ENCODE data around the gene DENND1C. TPM values are rescaled to one million over a fixed set of nuclear protein-coding genes. Genes with fewer than 3 reads are reported as not detected.
A peak's percentile ranks its signal among the peaks of the same experiment; 100 is the strongest.

The DENND1C gene
- total RNA-seq, 1 donor from 2014 or later, result 67.6 TPM

GRCh38 chr19:6480848-6481415, 655 bp downstream of the DENND1C start:
- no peaks in the 10 kb centered on the region for H3K9me3 Mint-ChIP-seq
- peak overlapping the region; percentile 96 for H3K27ac Mint-ChIP-seq
- peaks cover 23% of the 10 kb centered on the region for H3K4me1 Mint-ChIP-seq
- no peaks in the 10 kb centered on the region for H3K27me3 Mint-ChIP-seq
- H3K4me3 Mint-ChIP-seq, result peak overlapping the region; percentile 99
- intact Hi-C loops (cut with micrococcal nuclease), result loop anchor here (1.0 to 5.0 kb wide), 3 partner anchors 21 to 36 kb away; partner anchors contain the start of gene TUBB4A
- peak; percentile 68 for DNase-seq
- H3K36me3 Mint-ChIP-seq (ENCODE audit: low read depth), result peaks cover 9% of the 10 kb centered on the region

GRCh38 chr19:6479836-6480398, 1.7 kb downstream of the DENND1C start:
- no peaks in the 10 kb centered on the region for H3K27me3 Mint-ChIP-seq
- peaks cover 12% of the 10 kb centered on the region for H3K36me3 Mint-ChIP-seq (ENCODE audit: low read depth)
- H3K4me3 Mint-ChIP-seq, result peak overlapping the region; percentile 99
- peaks cover 23% of the 10 kb centered on the region for H3K4me1 Mint-ChIP-seq
- peak overlapping the region; percentile 96 for H3K27ac Mint-ChIP-seq
- intact Hi-C loops (cut with micrococcal nuclease), result loop anchor here (2.0 to 5.0 kb wide), 2 partner anchors 23 to 37 kb away; partner anchors contain the start of gene TUBB4A
- H3K9me3 Mint-ChIP-seq, result no peaks in the 10 kb centered on the region
- no peak for DNase-seq

DNA sequence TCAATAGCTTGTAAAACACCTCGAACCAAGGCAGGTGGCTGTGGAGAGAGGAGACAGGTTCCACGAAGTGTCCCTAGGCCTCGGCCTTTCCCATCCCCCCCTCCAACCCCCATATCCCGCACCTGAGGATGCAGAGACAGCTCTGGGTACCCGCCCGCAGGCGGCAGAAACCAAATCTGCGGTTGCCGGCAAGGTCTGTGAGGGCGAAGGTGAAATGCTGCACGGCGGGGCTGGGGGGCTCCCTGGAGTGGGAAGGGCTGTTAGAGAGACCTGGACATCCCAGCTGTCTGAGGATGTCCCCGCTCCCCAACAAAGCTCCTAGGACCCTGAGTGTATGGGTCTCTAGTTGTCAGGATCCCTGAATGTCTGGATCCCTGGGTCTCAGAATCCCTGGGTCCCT, 2.8 kb downstream of the DENND1C start:
- peaks cover 23% of the 10 kb centered on the region for H3K4me1 Mint-ChIP-seq
- no peak overlapping the region for H3K4me3 Mint-ChIP-seq
- H3K9me3 Mint-ChIP-seq, result no peaks in the 10 kb centered on the region
- H3K27ac Mint-ChIP-seq, result no peak overlapping the region
- no peaks in the 10 kb centered on the region for H3K27me3 Mint-ChIP-seq
- H3K36me3 Mint-ChIP-seq (ENCODE audit: low read depth), result peaks cover 19% of the 10 kb centered on the region
- DNase-seq, result no peak
- intact Hi-C loops (cut with micrococcal nuclease), result no loop called here

GRCh38 chr19:6476896-6477431, 4.6 kb downstream of the DENND1C start:
- intact Hi-C loops (cut with micrococcal nuclease), result no loop called here
- DNase-seq, result no peak
- H3K36me3 Mint-ChIP-seq (ENCODE audit: low read depth), result peaks cover 21% of the 10 kb centered on the region
- no peak overlapping the region for H3K27ac Mint-ChIP-seq
- H3K4me1 Mint-ChIP-seq, result peaks cover 16% of the 10 kb centered on the region
- H3K9me3 Mint-ChIP-seq, result no peaks in the 10 kb centered on the region
- no peaks in the 10 kb centered on the region for H3K27me3 Mint-ChIP-seq
- no peak overlapping the region for H3K4me3 Mint-ChIP-seq

DNA sequence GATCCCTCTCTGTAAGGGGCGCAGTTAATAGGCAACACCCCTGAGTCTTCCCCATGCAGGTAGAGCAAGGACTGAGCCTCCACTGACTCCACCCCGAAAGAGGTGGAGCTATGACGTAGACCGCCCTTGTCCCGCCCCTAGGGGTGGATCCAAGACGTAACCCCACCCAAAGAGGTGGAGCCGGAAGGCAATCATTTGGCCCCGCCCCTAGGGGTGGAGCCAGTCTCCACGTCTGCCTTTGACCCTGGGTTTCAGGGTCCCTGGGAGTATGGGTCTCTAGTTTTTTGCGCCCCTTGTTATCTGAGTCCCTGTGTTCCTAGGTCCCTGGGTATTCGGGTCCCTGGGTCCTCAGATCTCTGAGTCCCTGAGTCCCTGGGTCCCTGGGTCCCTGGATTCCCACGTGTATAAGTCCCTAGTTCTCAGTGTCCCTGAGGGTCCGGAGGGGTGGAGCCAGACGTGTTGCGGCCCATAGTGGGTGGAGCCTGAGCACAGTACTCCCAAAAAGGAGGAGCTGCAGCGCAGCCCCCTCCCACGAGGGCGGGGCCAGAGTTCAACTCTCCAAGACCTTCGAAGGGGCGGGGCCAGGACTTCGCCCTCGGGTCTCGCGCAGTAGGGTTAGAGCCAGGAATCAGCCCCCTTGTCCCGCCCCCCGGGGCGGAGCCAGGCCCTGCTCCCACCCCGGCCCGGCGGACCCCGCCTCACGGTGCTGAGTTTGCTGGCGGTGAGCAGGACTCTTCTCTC, 5.3 kb downstream of the DENND1C start:
- DNase-seq, result peak; percentile 91
- Mint-ChIP-seq H3K9me3 (no peaks in the 10 kb centered on the region), H3K27me3 (no peaks in the 10 kb centered on the region), H3K4me3 (no peak overlapping the region), H3K4me1 (peaks cover 13% of the 10 kb centered on the region), H3K36me3 (ENCODE audit: low read depth) (peaks cover 23% of the 10 kb centered on the region), H3K27ac (no peak overlapping the region)
- intact Hi-C loops (cut with micrococcal nuclease), result no loop called here

DNA sequence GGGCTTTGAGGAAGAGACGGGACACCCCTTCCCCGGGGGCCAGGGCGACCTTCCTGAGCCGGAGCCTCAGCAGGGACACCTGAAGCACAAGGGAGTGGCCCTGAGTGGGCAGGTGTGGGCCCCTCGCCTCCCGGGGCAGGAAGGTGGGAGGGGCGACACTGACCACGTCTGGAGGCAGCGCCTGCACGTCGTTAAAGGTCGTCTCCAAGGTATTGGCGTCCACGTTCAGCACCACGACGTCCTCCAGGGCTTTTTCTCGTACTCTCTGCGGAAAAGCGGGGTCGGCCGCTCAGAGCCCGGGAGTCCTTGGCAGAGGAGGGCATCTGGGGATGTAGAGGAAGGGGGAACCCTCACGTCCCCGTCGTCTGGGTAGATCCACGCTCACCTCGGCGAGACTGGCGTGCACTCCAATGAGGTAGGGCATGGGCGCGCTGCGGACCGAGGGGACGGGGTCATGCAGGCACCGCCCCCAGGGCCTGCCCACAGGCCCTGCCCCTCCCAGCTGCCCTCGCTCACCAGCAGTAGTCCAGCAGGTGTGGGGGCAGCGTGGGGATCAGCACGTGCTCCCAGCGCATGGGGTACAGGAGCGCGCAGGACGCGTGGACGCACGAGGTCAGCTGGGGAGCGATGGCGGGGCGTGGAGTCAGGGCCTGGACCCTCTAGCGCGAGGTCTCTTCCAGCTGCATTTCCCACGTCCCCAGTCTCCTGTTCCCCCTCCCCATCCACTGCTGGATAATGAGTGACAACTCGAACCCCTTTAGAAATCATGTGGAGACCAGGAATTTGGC, 6.1 kb downstream of the DENND1C start:
- intact Hi-C loops (cut with micrococcal nuclease), result no loop called here

GRCh38 chr19:6473647-6474046, 7.9 kb downstream of the DENND1C start:
- Mint-ChIP-seq H3K9me3 (no peaks in the 10 kb centered on the region), H3K4me1 (no peaks in the 10 kb centered on the region), H3K27ac (no peak overlapping the region), H3K4me3 (no peak overlapping the region), H3K36me3 (ENCODE audit: low read depth) (peaks cover 37% of the 10 kb centered on the region), H3K27me3 (no peaks in the 10 kb centered on the region)
- DNase-seq, result no peak
- intact Hi-C loops (cut with micrococcal nuclease), result no loop called here

More for the DNA sequence above, 6.1 kb downstream of the DENND1C start:
- Mint-ChIP-seq H3K4me1 (peaks cover 8% of the 10 kb centered on the region), H3K27ac (no peak overlapping the region), H3K4me3 (no peak overlapping the region), H3K27me3 (no peaks in the 10 kb centered on the region), H3K36me3 (ENCODE audit: low read depth) (peaks cover 28% of the 10 kb centered on the region), H3K9me3 (no peaks in the 10 kb centered on the region)
- no peak for DNase-seq

DNA sequence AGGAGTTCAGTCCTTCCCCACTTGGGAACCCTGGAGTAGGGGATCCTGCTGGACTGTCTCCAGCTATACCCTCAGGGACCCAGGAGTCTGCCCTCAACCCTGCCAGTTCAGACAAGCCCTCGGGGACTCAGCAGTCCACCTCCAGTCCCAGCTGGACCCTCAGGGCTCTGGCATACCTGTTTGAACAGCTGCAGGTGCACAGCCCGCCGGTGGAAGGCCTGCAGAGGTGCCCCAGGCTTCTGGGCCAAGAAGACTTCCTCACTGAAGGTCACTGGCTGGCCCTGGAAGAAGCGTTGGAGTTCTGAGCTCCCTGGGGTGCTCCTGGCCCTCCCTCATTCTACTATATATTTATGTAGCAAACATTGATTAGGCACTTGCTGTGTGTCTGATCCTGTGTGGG, 8.9 kb downstream of the DENND1C start:
- H3K27ac Mint-ChIP-seq, result no peak overlapping the region
- no peak for DNase-seq
- no peaks in the 10 kb centered on the region for H3K27me3 Mint-ChIP-seq
- peaks cover 41% of the 10 kb centered on the region for H3K36me3 Mint-ChIP-seq (ENCODE audit: low read depth)
- no peaks in the 10 kb centered on the region for H3K9me3 Mint-ChIP-seq
- no peak overlapping the region for H3K4me3 Mint-ChIP-seq
- intact Hi-C loops (cut with micrococcal nuclease), result no loop called here
- H3K4me1 Mint-ChIP-seq, result no peaks in the 10 kb centered on the region

DNA sequence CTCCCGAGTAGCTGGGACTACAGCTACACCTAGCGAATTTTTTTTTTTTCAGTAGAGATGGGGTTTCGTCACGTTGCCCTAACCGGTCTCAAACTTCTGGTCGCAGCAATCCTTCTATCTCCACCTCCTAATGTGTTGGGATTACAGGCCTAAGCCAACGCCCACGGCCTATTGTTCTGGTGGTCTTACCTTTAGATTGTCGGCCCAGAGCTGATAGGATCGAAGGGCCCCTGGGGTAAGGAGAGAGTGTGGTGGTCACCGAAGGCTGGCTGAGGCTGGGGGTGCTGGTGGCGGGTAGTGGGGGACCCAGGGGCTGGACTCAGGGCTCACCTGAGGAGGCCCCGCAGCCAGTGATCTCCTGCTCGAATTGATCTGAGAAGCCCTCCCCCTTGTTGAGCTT, 10.5 kb downstream of the DENND1C start:
- Mint-ChIP-seq H3K27ac (no peak overlapping the region), H3K4me1 (no peaks in the 10 kb centered on the region), H3K9me3 (no peaks in the 10 kb centered on the region), H3K4me3 (no peak overlapping the region), H3K27me3 (no peaks in the 10 kb centered on the region), H3K36me3 (ENCODE audit: low read depth) (peaks cover 41% of the 10 kb centered on the region)
- no peak for DNase-seq
- intact Hi-C loops (cut with micrococcal nuclease), result no loop called here

- intact Hi-C loops (cut with micrococcal nuclease), result no loop called here
- no peaks in the 10 kb centered on the region for H3K4me1 Mint-ChIP-seq
- H3K36me3 Mint-ChIP-seq (ENCODE audit: low read depth), result peaks cover 39% of the 10 kb centered on the region
- H3K27ac Mint-ChIP-seq, result no peak overlapping the region
- H3K9me3 Mint-ChIP-seq, result no peaks in the 10 kb centered on the region
- no peak for DNase-seq
- no peak overlapping the region for H3K4me3 Mint-ChIP-seq
- H3K27me3 Mint-ChIP-seq, result no peaks in the 10 kb centered on the region
Observed at GRCh38 chr19:6470173-6470572, 11.4 kb downstream of the DENND1C start.

- Mint-ChIP-seq H3K4me1 (peaks cover 3% of the 10 kb centered on the region), H3K27me3 (no peaks in the 10 kb centered on the region), H3K36me3 (ENCODE audit: low read depth) (peaks cover 28% of the 10 kb centered on the region), H3K27ac (no peak overlapping the region), H3K9me3 (no peaks in the 10 kb centered on the region), H3K4me3 (no peak overlapping the region)
- no peak for DNase-seq
- intact Hi-C loops (cut with micrococcal nuclease), result no loop called here
Observed at GRCh38 chr19:6467384-6467783, 14.2 kb downstream of the DENND1C start.

- intact Hi-C loops (cut with micrococcal nuclease), result no loop called here
- H3K27ac Mint-ChIP-seq, result no peak overlapping the region
- no peak overlapping the region for H3K4me3 Mint-ChIP-seq
- no peaks in the 10 kb centered on the region for H3K9me3 Mint-ChIP-seq
- H3K27me3 Mint-ChIP-seq, result no peaks in the 10 kb centered on the region
- peaks cover 3% of the 10 kb centered on the region for H3K4me1 Mint-ChIP-seq
- H3K36me3 Mint-ChIP-seq (ENCODE audit: low read depth), result peaks cover 26% of the 10 kb centered on the region
- no peak for DNase-seq
Observed at GRCh38 chr19:6466526-6467248, 14.9 kb downstream of the DENND1C start.

- Mint-ChIP-seq H3K27ac (no peak overlapping the region), H3K4me3 (no peak overlapping the region), H3K27me3 (no peaks in the 10 kb centered on the region), H3K4me1 (peaks cover 3% of the 10 kb centered on the region), H3K36me3 (ENCODE audit: low read depth) (peaks cover 21% of the 10 kb centered on the region), H3K9me3 (no peaks in the 10 kb centered on the region)
- intact Hi-C loops (cut with micrococcal nuclease), result no loop called here
- DNase-seq, result no peak
Observed at GRCh38 chr19:6465663-6466062, 15.9 kb downstream of the DENND1C start.

Data from activated CD4-positive, alpha-beta T cell treated with anti-CD3 and anti-CD28 coated beads, Interleukin-2, amount 10 ng/mL, durations not matched to agents 24 days and 14 days (primary cell).